Camera-type eye (tissue), 1 donor: ENCODE results near the gene H2BW1. TPM values are rescaled to one million over a fixed set of nuclear protein-coding genes. Genes with fewer than 3 reads are reported as not detected.

Experiments used
- total RNA-seq: library from RNA; depleted of rRNA; stranded (reverse); fragments of >200 nt; gene quantifications from one replicate; pipeline ENCODE4 v1.2.3, GENCODE V29; 2014

The H2BW1 gene
- total RNA-seq = not detected

DNA sequence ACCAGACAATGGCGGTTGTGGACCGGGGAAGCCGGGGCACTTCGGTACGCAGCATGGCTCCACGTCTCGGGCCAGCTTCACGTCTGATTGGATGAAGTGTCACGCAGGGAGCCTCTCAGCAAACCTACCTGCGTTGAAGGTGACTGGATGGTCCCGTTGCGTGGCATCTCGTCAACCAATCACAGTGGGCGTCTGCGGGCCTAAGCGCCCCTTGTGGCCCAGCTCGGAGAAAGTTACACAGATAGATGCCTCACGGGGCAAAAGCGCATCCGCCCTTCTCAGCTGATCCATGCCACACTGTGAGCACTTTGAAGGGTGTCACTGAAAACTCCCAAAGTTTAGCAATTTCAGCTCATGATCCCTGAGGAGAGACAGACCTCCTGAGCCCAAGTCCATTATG, at the start of gene H2BW1:
H2BW1 (minus strand) TSS at position 103 of the 400 bp plus-strand sequence. CDS start 132 bp downstream, outside the sequence.

DNA sequence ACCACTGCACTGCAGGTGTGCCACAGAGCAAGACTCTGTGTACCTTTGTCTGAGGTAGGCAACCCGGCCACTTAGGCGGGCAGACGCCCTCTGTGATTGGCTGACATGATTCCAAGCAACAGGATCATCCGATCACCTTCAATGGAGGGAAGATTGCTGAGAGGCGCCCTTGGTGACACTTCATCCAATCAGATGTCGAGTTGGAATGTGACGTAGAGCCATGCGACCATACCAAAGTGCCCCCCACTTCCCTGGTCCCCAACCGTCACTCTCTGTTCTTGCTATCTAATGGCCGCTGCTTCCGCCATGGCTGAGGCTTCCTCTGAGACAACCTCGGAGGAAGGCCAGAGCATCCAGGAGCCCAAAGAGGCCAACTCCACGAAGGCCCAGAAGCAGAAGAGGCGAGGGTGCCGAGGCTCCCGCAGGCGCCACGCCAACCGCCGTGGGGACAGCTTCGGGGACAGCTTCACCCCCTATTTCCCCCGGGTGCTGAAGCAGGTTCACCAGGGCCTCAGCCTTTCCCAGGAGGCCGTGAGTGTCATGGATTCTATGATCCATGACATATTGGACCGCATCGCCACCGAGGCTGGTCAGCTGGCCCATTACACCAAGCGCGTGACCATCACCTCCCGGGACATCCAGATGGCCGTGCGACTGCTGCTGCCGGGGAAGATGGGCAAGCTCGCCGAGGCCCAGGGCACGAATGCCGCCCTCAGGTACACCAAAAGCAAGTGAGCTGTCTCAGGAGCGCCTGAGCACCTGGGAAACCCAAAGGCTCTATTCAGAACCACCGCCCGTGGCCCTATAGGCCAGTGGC, 26.4 kb upstream of the H2BW1 start, which contains the start of gene H2BW2:
H2BW2 (plus strand) TSS at position 268 of the 817 bp plus-strand sequence; CDS start at position 307, 39 bp downstream.

DNA sequence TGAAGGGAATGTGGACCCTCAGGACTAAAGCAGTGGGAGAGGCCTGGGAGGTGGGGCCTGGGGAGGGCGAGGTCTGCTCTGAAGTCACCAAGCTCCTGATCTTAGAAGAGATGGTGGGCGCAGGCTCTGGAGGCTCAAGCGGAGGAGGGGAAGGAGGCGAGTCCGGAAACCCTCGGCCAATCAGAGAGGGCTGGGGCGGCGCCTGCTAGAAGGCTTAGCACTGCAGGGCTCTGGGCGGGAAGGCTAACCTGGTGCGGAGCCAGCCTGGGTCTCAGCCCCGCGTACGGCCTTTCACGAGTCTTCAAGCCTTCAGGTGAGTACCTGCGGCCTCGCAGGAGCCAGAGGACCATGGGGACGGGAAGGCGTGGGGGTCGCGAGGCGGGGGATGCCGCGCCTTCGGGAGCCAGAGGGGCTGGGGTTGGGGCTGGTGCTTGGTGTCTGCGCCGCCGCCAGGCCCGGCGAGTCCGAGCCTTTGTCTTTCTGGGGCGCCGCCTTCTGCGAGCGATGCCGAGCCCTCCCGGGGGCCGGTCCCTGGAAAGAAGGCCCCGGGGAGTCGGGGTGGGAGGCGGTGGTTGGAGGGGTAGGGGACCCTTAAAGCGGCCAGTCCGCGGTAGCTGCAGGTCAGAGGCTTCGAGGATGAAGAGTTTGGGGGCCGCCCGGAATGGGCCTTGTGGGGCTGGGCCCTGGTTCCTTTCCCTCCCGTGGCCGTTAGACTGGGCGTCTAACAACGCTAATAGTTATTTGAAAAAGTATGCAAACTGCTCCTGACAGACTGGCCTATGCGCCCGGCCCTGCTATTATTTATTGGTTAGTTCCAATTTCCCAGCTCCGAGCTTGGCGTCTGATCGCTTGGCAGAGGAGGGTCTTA, 50.9 kb downstream of the H2BW1 start, which contains the start of gene TMSB15B:
TMSB15B (plus strand) TSS at position 217 of the 868 bp plus-strand sequence.

Other genes with a start within 250 kb of the H2BW1 start
- gene PLP1, start 236.9 kb downstream of the H2BW1 start, total RNA-seq = 123 TPM
- gene RAB9B, start 181.5 kb downstream of the H2BW1 start, total RNA-seq = 18.5 TPM
- gene TMSB15B, start 51.1 kb downstream of the H2BW1 start, total RNA-seq = 12.9 TPM
- not detected for gene H2BW2, start 26.2 kb upstream of the H2BW1 start, total RNA-seq
- gene TMSB15C, start 62.5 kb upstream of the H2BW1 start, total RNA-seq = 12.6 TPM
- 8.0 TPM for gene ZCCHC18, start 98.8 kb upstream of the H2BW1 start, total RNA-seq
- 35.8 TPM for gene SLC25A53, start 143.3 kb upstream of the H2BW1 start, total RNA-seq
- 44.3 TPM for gene FAM199X, start 152.7 kb upstream of the H2BW1 start, total RNA-seq
- not detected for gene ESX1, start 241.2 kb upstream of the H2BW1 start, total RNA-seq